SK-N-SH (cell line): ENCODE data around the gene PLD2. TPM values are rescaled to one million over a fixed set of nuclear protein-coding genes. Genes with fewer than 3 reads are reported as not detected.
A peak's percentile ranks its signal among the peaks of the same experiment; 100 is the strongest.

ENCODE experiments used
- CTCF ChIA-PET: fragments of 300-600, 350-600 bp; formaldehyde crosslinking; extraction: SDS; loops from one replicate; lab custom pipeline; 2021; lab: Yijun Ruan, JAX
- POLR2A ChIA-PET: fragments of 350-600 bp; sonication (Branson Sonifier 250); formaldehyde crosslinking; extraction: SDS; loops from one replicate; lab custom pipeline; 2020; ENCODE audit warnings: antibody characterized with exemption, inconsistent platforms; lab: Yijun Ruan, JAX
- DNase-seq: peaks from one replicate; pipeline ENCODE4 v3.0.0; 2012
- H2AFZ ChIP-seq: fragments of 200-600 bp; sonication (generic); 2 replicates; pipeline ENCODE4 v1.8.1; 2016; ENCODE audit warnings: antibody characterized with exemption, mild to moderate bottlenecking, low read depth
- H3F3A ChIP-seq: fragments of 200-600 bp; sonication (generic); replicated peaks from 2 replicates; pipeline ENCODE3; 2016; ENCODE audit warnings: antibody characterized with exemption, mild to moderate bottlenecking; ENCODE audit not compliant: insufficient read depth
- H3K27ac ChIP-seq, 2 experiments: fragments of 200-500 bp in 1 of 2; fragments of 200-600 bp in 1 of 2; sonication (Bioruptor generic) in 1 of 2; sonication (generic), shearing (Covaris generic) in 1 of 2; 2 replicates each; pipeline versions ENCODE4 v1.5.1 to v1.6.1; 2014 to 2016; ENCODE audit warnings: low read depth in 2 of 2, inconsistent platforms in 1 of 2, low read length in 1 of 2, mild to moderate bottlenecking in 1 of 2, mixed read lengths in 1 of 2
- H3K27me3 ChIP-seq: fragments of 200-600 bp; sonication (generic), shearing (Covaris generic); 2 replicates; pipeline ENCODE4 v1.6.1; 2016; ENCODE audit warnings: mixed run types; ENCODE audit not compliant: insufficient read depth
- H3K36me3 ChIP-seq, 2 experiments: fragments of 200-500 bp in 1 of 2; fragments of 200-600 bp in 1 of 2; sonication (Bioruptor generic) in 1 of 2; sonication (generic) in 1 of 2; replicated peaks in 1 of 2; 2 replicates each; pipeline versions ENCODE3 to v1.5.1; 2014 to 2016; ENCODE audit warnings: low read length in 1 of 2, mild to moderate bottlenecking in 1 of 2; ENCODE audit not compliant: insufficient read depth in 2 of 2, control insufficient read depth in 1 of 2
- H3K4me1 ChIP-seq, 2 experiments: fragments of 200-500 bp in 1 of 2; fragments of 200-600 bp in 1 of 2; sonication (Bioruptor generic) in 1 of 2; sonication (generic), shearing (Covaris generic) in 1 of 2; 2 replicates each; pipeline versions ENCODE4 v1.5.1 to v1.6.1; 2014 to 2016; ENCODE audit warnings: low read depth in 1 of 2, low read length in 1 of 2, mixed run types in 1 of 2; ENCODE audit not compliant: insufficient read depth in 2 of 2, control insufficient read depth in 1 of 2
- H3K4me2 ChIP-seq: fragments of 200-600 bp; sonication (generic), shearing (Covaris generic); 2 replicates; pipeline ENCODE4 v1.6.1; 2017; ENCODE audit warnings: mixed run types
- H3K4me3 ChIP-seq, 2 experiments: fragments of 200-500 bp in 1 of 2; fragments of 200-600 bp in 1 of 2; sonication (Bioruptor generic) in 1 of 2; sonication (generic), shearing (Covaris generic) in 1 of 2; 2 replicates each; pipeline versions ENCODE4 v1.5.1 to v1.8.1; 2014 to 2016; ENCODE audit warnings: low read depth in 2 of 2, inconsistent platforms in 1 of 2, low read length in 1 of 2, mild to moderate bottlenecking in 1 of 2, mixed read lengths in 1 of 2, moderate library complexity in 1 of 2
- H3K79me2 ChIP-seq: fragments of 200-600 bp; sonication (generic); 2 replicates; pipeline ENCODE4 v1.8.1; 2017; ENCODE audit warnings: mild to moderate bottlenecking; ENCODE audit not compliant: insufficient read depth
- H3K9ac ChIP-seq: fragments of 200-600 bp; sonication (generic); 2 replicates; pipeline ENCODE4 v1.6.1; 2017; ENCODE audit warnings: mixed run types
- H3K9me2 ChIP-seq: fragments of 200-600 bp; sonication (generic); 2 replicates; pipeline ENCODE4 v1.6.1; 2017; ENCODE audit warnings: mixed run types
- H3K9me3 ChIP-seq: fragments of 200-600 bp; sonication (generic); 2 replicates; pipeline ENCODE4 v1.6.1; 2017; ENCODE audit warnings: mixed run types, mild to moderate bottlenecking, moderate library complexity
- H4K20me1 ChIP-seq: fragments of 200-600 bp; sonication (generic); 2 replicates; pipeline ENCODE4 v1.6.1; 2017; ENCODE audit warnings: mild to moderate bottlenecking, mixed run types; ENCODE audit not compliant: insufficient read depth
- ELF1 ChIP-seq: IDR thresholded peaks from 2 replicates; pipeline ENCODE4 v1.4.0; 2012
- EZH2phosphoT487 ChIP-seq: fragments of 200-600 bp; sonication (generic); IDR thresholded peaks from 2 replicates; pipeline ENCODE4 v1.6.1; 2017; ENCODE audit warnings: low read depth, mixed run types, mild to moderate bottlenecking, antibody characterized with exemption, moderate library complexity, borderline replicate concordance
- FOSL2 ChIP-seq: IDR thresholded peaks from 2 replicates; pipeline ENCODE4 v1.4.0; 2012; ENCODE audit warnings: low read depth, mild to moderate bottlenecking, moderate library complexity, borderline replicate concordance
- GABPA ChIP-seq: IDR thresholded peaks from 2 replicates; pipeline ENCODE4 v1.4.0; 2012; ENCODE audit warnings: low read depth, mild to moderate bottlenecking
- RCOR1 ChIP-seq: fragments of 150-350 bp; IDR thresholded peaks from 2 replicates; pipeline ENCODE4 v1.6.1; 2017; ENCODE audit warnings: antibody characterized with exemption, low read length
- RFX5 ChIP-seq: IDR thresholded peaks from 2 replicates; pipeline ENCODE4 v1.6.1; 2012; ENCODE audit warnings: mild to moderate bottlenecking, improper control_type of control experiment, low read length
- TAF1 ChIP-seq: IDR thresholded peaks from 2 replicates; pipeline ENCODE4 v1.6.1; 2012; ENCODE audit warnings: low read depth, mild to moderate bottlenecking, low read length, moderate library complexity, borderline replicate concordance
- TCF12 ChIP-seq: IDR thresholded peaks from 2 replicates; pipeline ENCODE4 v1.4.0; 2012
- TEAD4 ChIP-seq: IDR thresholded peaks from 2 replicates; pipeline ENCODE4 v1.4.0; 2012; ENCODE audit warnings: mild to moderate bottlenecking, borderline replicate concordance; ENCODE audit not compliant: insufficient read depth
- WGBS: methylation state at CpG from one replicate; pipeline ENCODE4 v1.1.6; 2017; ENCODE audit warnings: low lambda C conversion rate; 5-methylcytosine and 5-hydroxymethylcytosine counted together
- polyA plus RNA-seq, 3 experiments: library from polyadenylated mRNA; depleted of rRNA; stranded (reverse); fragments of >200 nt; gene quantifications; 2 replicates each; pipeline ENCODE4 v1.2.3, GENCODE V29; 2012
- TF ChIP-seq, protein P1 (sequence below): IDR thresholded peaks from 2 replicates; pipeline ENCODE4 v1.6.1; 2012; ENCODE audit warnings: mild to moderate bottlenecking, low read depth, low read length, moderate library complexity
- TF ChIP-seq, protein P2 (sequence below): IDR thresholded peaks from 2 replicates; pipeline ENCODE4 v1.4.0; 2012; ENCODE audit warnings: low read depth, borderline replicate concordance

The PLD2 gene
- polyA plus RNA-seq, 1 of the 3 experiments (the other 2 are of a cell fraction) = 42.5 TPM

DNA sequence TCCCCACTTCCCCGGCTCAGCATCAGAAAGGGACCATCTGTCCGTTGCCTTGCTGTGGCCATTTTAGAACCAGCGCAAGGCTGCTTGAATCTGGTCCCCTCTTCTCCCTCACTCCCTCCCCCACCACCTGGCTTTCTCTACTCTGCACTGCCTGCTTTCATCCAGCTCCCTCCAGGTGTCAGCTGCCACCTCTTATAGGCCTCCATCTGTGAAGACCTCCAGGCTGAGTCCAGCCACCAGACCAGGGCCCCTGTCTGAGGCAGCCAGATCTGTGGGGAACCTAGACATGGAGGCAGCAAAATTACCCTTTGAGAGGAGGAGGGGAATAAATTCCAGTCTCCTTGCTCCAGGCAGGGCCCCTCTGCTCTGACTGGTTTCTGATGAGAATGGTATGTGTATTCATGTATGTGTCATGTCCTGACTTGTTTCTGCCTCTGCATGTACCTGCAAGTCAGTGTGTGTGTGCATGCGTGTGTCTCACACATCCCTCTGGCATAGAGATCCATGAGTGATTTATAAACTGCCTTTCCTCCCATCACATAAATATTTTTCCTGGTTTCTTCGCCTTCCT is 47.2 kb downstream of the PLD2 start:
- Histone ChIP-seq H2AFZ (no peak overlapping the region), H4K20me1 (peaks cover 26% of the 10 kb centered on the region), H3K9me3 (no peaks in the 10 kb centered on the region), H3K36me3 (no peaks in the 10 kb centered on the region), H3F3A (peaks cover 13% of the 10 kb centered on the region), H3K27ac (peak overlapping the region in 1 of 2 experiments; percentile 68; a peak in 3 of 4 replicates), H3K9ac (no peak overlapping the region), H3K79me2 (peaks cover 38% of the 10 kb centered on the region), H3K27me3 (no peaks in the 10 kb centered on the region), H3K4me1 (peaks cover 24 to 50% of the 10 kb centered on the region in 2 experiments), H3K4me3 (no peak overlapping the region), H3K9me2 (no peaks in the 10 kb centered on the region), H3K4me2 (peak overlapping the region; percentile 18; the same call in 1 of the 2 replicates)
- DNase-seq = no peak
- 93% methylated on average over 5 of the region's 5 CpGs for WGBS
- POLR2A ChIA-PET = no interaction called here
- TF ChIP-seq, protein P1, sequence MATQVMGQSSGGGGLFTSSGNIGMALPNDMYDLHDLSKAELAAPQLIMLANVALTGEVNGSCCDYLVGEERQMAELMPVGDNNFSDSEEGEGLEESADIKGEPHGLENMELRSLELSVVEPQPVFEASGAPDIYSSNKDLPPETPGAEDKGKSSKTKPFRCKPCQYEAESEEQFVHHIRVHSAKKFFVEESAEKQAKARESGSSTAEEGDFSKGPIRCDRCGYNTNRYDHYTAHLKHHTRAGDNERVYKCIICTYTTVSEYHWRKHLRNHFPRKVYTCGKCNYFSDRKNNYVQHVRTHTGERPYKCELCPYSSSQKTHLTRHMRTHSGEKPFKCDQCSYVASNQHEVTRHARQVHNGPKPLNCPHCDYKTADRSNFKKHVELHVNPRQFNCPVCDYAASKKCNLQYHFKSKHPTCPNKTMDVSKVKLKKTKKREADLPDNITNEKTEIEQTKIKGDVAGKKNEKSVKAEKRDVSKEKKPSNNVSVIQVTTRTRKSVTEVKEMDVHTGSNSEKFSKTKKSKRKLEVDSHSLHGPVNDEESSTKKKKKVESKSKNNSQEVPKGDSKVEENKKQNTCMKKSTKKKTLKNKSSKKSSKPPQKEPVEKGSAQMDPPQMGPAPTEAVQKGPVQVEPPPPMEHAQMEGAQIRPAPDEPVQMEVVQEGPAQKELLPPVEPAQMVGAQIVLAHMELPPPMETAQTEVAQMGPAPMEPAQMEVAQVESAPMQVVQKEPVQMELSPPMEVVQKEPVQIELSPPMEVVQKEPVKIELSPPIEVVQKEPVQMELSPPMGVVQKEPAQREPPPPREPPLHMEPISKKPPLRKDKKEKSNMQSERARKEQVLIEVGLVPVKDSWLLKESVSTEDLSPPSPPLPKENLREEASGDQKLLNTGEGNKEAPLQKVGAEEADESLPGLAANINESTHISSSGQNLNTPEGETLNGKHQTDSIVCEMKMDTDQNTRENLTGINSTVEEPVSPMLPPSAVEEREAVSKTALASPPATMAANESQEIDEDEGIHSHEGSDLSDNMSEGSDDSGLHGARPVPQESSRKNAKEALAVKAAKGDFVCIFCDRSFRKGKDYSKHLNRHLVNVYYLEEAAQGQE = no peak
- TF ChIP-seq ELF1 (no peak), TCF12 (no peak), RFX5 (no peak)
- TF ChIP-seq, protein P2, sequence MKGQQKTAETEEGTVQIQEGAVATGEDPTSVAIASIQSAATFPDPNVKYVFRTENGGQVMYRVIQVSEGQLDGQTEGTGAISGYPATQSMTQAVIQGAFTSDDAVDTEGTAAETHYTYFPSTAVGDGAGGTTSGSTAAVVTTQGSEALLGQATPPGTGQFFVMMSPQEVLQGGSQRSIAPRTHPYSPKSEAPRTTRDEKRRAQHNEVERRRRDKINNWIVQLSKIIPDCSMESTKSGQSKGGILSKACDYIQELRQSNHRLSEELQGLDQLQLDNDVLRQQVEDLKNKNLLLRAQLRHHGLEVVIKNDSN = no peak
- CTCF ChIA-PET = interaction anchor here (1.5 kb wide), 1 partner anchor 64 kb away, joined by 4 read pairs; no protein-coding TSS in a partner anchor

DNA sequence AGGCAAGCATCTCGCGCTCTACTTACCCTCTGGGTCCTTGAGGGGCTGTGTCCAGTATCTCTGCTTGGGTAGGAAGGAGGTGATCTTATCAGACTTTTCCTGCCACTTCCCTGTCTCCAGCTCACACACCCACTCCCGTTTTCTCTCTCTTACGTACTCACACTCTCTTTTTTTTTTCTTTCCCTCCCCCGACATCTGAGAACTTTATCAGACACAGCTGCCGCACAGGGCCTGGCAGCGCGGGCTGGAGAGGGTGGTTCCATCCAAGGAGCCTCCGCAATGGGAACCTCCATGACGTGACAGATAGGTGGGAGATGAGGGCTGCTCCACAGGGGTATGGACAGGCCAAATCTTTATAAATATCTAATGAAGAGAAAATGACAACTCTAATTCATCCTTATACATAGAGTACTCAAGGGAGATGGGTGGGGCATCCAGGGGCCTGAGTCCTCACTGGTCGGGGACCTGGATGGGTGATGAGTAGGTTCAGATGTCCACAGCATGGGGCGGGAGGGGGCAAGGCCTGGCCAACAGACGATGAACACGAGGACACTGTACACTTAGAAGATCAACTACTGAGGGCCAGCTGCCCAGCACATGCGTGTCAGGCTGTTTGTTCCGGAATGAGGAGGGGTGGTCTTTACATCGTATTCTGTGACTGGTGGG is 49.5 kb downstream of the PLD2 start:
- H3K9ac ChIP-seq = no peak overlapping the region
- H3K27ac ChIP-seq = no peak overlapping the region; a peak in 1 of 4 replicates
- H3K4me3 ChIP-seq = no peak overlapping the region
- no peak for DNase-seq
- H3K9me3 ChIP-seq = no peaks in the 10 kb centered on the region
- H4K20me1 ChIP-seq = peaks cover 10% of the 10 kb centered on the region
- CTCF ChIA-PET = interaction anchor here (1.8 kb wide), 1 partner anchor 24 kb away, joined by 7 read pairs; no protein-coding TSS in a partner anchor
- H3K79me2 ChIP-seq = peaks cover 32% of the 10 kb centered on the region
- no peak overlapping the region for H3K4me2 ChIP-seq
- no peaks in the 10 kb centered on the region for H3K27me3 ChIP-seq
- no peaks in the 10 kb centered on the region for H3K36me3 ChIP-seq
- TF ChIP-seq FOSL2 (no peak), TEAD4 (no peak), GABPA (no peak), RCOR1 (no peak), EZH2phosphoT487 (no peak), TAF1 (no peak)
- TF ChIP-seq, all 33 proteins: peak for 0
- Histone ChIP-seq H3K9me2 (no peaks in the 10 kb centered on the region), H2AFZ (no peak overlapping the region), H3F3A (peaks cover 9% of the 10 kb centered on the region), H3K4me1 (peaks cover 27 to 51% of the 10 kb centered on the region in 2 experiments)
- WGBS = 96% methylated on average over 17 of the region's 17 CpGs
- POLR2A ChIA-PET = interaction anchor here (1.8 kb wide), 1 partner anchor 66 kb away, joined by 4 read pairs; no protein-coding TSS in a partner anchor
